K562 (cell line): ENCODE data around the gene B4GALNT2. TPM values are rescaled to one million over a fixed set of nuclear protein-coding genes. Genes with fewer than 3 reads are reported as not detected.

Experiments used
- ATAC-seq: fragments of 200-7000 bp; cut with Tn5 transposase; 3 replicates; pipeline ENCODE4 v1.9.1; 2020; ENCODE audit warnings: moderate library complexity
- BruUV-seq: library from RNA; stranded (reverse); fragments of 400-500 nt; replicated peaks from 2 replicates; lab custom pipeline; 2021; lab: Mats Ljungman, UMichigan
- CTCF ChIA-PET: fragments of 300-600 bp; formaldehyde crosslinking; extraction: SDS; loops from one replicate; lab custom pipeline; 2021; ENCODE audit warnings: low intra/inter-chr PET ratio; lab: Yijun Ruan, JAX
- POLR2A ChIA-PET: fragments of 300-600, 350-650 bp; sonication (Branson Sonifier 250); formaldehyde crosslinking; extraction: SDS; loops from one replicate; lab custom pipeline; 2021; ENCODE audit warnings: antibody characterized with exemption, inconsistent platforms; lab: Yijun Ruan, JAX
- DNase-seq, 4 experiments: peaks; one replicate each; pipeline versions ENCODE4 v3.0.0 to v3.0.0-alpha.2; 2011 to 2018; ENCODE audit warnings: low spot score in 3 of 4, mixed read lengths in 3 of 4; ENCODE audit errors: extremely low read depth in 1 of 4
- FAIRE-seq: peaks from 2 replicates; lab custom pipeline; 2011; peaks lifted over from hg19 to GRCh38; lab: Jason Lieb, UNC
- H2AFZ ChIP-seq: 2 replicates; pipeline ENCODE4 v1.6.0; 2011; ENCODE audit warnings: low read depth, low read length, control low read depth, inconsistent platforms
- H3K27ac ChIP-seq: fragments of 200-600 bp; 3 replicates; pipeline ENCODE4 v1.8.0; 2011; ENCODE audit warnings: low read depth, mild to moderate bottlenecking, control low read depth, inconsistent platforms, low read length, moderate library complexity, mixed read lengths; ENCODE audit errors: extremely low read depth
- H3K27me3 ChIP-seq, 2 experiments: fragments of 300-600 bp in 1 of 2; 2 replicates in 1 of 2; 3 replicates in 1 of 2; pipeline versions ENCODE4 v1.6.0 to v1.8.0; 2011; ENCODE audit warnings: inconsistent platforms in 2 of 2, low read length in 2 of 2, mild to moderate bottlenecking in 1 of 2, mixed read lengths in 1 of 2, moderate library complexity in 1 of 2; ENCODE audit not compliant: control insufficient read depth in 2 of 2, insufficient read depth in 2 of 2
- H3K36me3 ChIP-seq: fragments of 300-600 bp; 3 replicates; pipeline ENCODE4 v1.8.0; 2011; ENCODE audit warnings: mild to moderate bottlenecking, low read length, inconsistent platforms; ENCODE audit not compliant: control insufficient read depth, insufficient read depth
- H3K4me1 ChIP-seq, 2 experiments: fragments of 200-600 bp in 1 of 2; replicated peaks in 1 of 2; 2 replicates in 1 of 2; 3 replicates in 1 of 2; pipeline versions ENCODE4 v1.5.1 to v1.8.0; 2011; ENCODE audit warnings: inconsistent platforms in 2 of 2, low read length in 2 of 2, mild to moderate bottlenecking in 1 of 2, mixed read lengths in 1 of 2, moderate library complexity in 1 of 2; ENCODE audit not compliant: control insufficient read depth in 2 of 2, insufficient read depth in 2 of 2
- H3K4me2 ChIP-seq: 2 replicates; pipeline ENCODE4 v1.6.1; 2011; ENCODE audit warnings: low read length, control low read depth, inconsistent platforms, mixed read lengths; ENCODE audit not compliant: insufficient read depth
- H3K4me3 ChIP-seq: fragments of 200-600 bp; sonication (generic), shearing (Covaris generic); 2 replicates; pipeline ENCODE4 v1.5.1; 2016; ENCODE audit warnings: control low read depth, inconsistent platforms
- H3K79me2 ChIP-seq: fragments of 200-600 bp; 3 replicates; pipeline ENCODE4 v1.8.0; 2011; ENCODE audit warnings: low read length, inconsistent platforms; ENCODE audit not compliant: control insufficient read depth, insufficient read depth
- H3K9ac ChIP-seq, 2 experiments: 2 replicates each; pipeline versions ENCODE4 v1.6.0 to v1.6.1; 2011; ENCODE audit warnings: low read depth in 2 of 2, low read length in 2 of 2, control low read depth in 1 of 2, inconsistent platforms in 1 of 2, mild to moderate bottlenecking in 1 of 2, mixed read lengths in 1 of 2; ENCODE audit not compliant: insufficient read depth in 1 of 2
- H3K9me1 ChIP-seq: one replicate; pipeline ENCODE4 v1.6.0; 2011; ENCODE audit warnings: inconsistent platforms, mild to moderate bottlenecking, low read length, moderate library complexity; ENCODE audit not compliant: control insufficient read depth, insufficient read depth
- H3K9me3 ChIP-seq: replicated peaks from 2 replicates; pipeline ENCODE4 v1.5.1; 2011; ENCODE audit warnings: low read depth, low read length, inconsistent platforms; ENCODE audit not compliant: control insufficient read depth, insufficient read depth
- H4K20me1 ChIP-seq: replicated peaks from 2 replicates; pipeline ENCODE4 v1.6.1; 2011; ENCODE audit warnings: low read length, inconsistent platforms, mixed read lengths; ENCODE audit not compliant: control insufficient read depth, insufficient read depth
- ARHGAP35 ChIP-seq: fragments of 450-650 bp; IDR thresholded peaks from 2 replicates; pipeline ENCODE4 v1.6.1; 2018; ENCODE audit not compliant: partially characterized antibody
- FOXP4 ChIP-seq: sonication (generic); formaldehyde crosslinking; IDR thresholded peaks from 2 replicates; pipeline ENCODE4 v1.8.0; 2022; ENCODE audit warnings: mild to moderate bottlenecking, missing genetic modification reagents, borderline replicate concordance
- MBD2 ChIP-seq: sonication (generic); IDR thresholded peaks from 2 replicates; pipeline ENCODE4 v1.6.1; 2016; ENCODE audit warnings: low read depth, borderline replicate concordance
- PKNOX1 ChIP-seq: fragments of 450-650 bp; IDR thresholded peaks from 2 replicates; pipeline ENCODE4 v1.6.1; 2016
- POLR3G ChIP-seq: IDR thresholded peaks from 2 replicates; pipeline ENCODE4 v1.6.1; 2011; ENCODE audit not compliant: insufficient read length, insufficient replicate concordance; ENCODE audit errors: extremely low read depth
- RFX1 ChIP-seq: fragments of 450-650 bp; IDR thresholded peaks from 2 replicates; pipeline ENCODE4 v1.6.1; 2016; ENCODE audit warnings: mild to moderate bottlenecking, moderate library complexity
- SRSF1 ChIP-seq: fragments of 200-400 bp; formaldehyde crosslinking; IDR thresholded peaks from 2 replicates; pipeline ENCODE4 v1.6.1; 2017; ENCODE audit warnings: mild to moderate bottlenecking, low read depth, low read length, moderate library complexity
- TAF7 ChIP-seq: fragments of 450-650 bp; IDR thresholded peaks from 2 replicates; pipeline ENCODE4 v1.6.1; 2016; ENCODE audit warnings: missing genetic modification characterization, missing compliant biosample characterization
- TCF3 ChIP-seq: sonication (generic); formaldehyde crosslinking; IDR thresholded peaks from 2 replicates; pipeline ENCODE4 v1.4.0; 2020; ENCODE audit warnings: mild to moderate bottlenecking, missing genetic modification reagents
- ZBTB26 ChIP-seq: fragments of 450-650 bp; formaldehyde crosslinking; IDR thresholded peaks from 2 replicates; pipeline ENCODE4 v1.4.0; 2022; ENCODE audit warnings: missing genetic modification characterization
- ZBTB5 ChIP-seq: fragments of 450-650 bp; IDR thresholded peaks from 2 replicates; pipeline ENCODE4 v1.6.1; 2017; ENCODE audit warnings: antibody characterized with exemption
- ZNF146 ChIP-seq: IDR thresholded peaks from one replicate; pipeline ENCODE4 v1.6.1; 2018; ENCODE audit warnings: missing compliant biosample characterization; ENCODE audit not compliant: unreplicated experiment
- ZNF232 ChIP-seq: sonication (generic); formaldehyde crosslinking; IDR thresholded peaks from 2 replicates; pipeline ENCODE4 v1.8.0; 2022; ENCODE audit warnings: mild to moderate bottlenecking, missing genetic modification reagents
- ZNF282 ChIP-seq: sonication (generic); formaldehyde crosslinking; IDR thresholded peaks from 2 replicates; pipeline ENCODE4 v1.8.1; 2023; ENCODE audit warnings: missing genetic modification reagents
- WGBS: fragments of 100-300 bp; shearing (Covaris generic); methylation state at CpG from one replicate; pipeline ENCODE4 v1.1.6; 2016; ENCODE audit warnings: low coverage, mixed read lengths; ENCODE audit not compliant: insufficient coverage; ENCODE audit errors: missing lambda C conversion rate; 5-methylcytosine and 5-hydroxymethylcytosine counted together
- in situ Hi-C: fragments of 300-500 bp; cut with MboI; formaldehyde crosslinking; loops from 4 replicates; pipeline ENCODE4 v1.15.0; 2018; ENCODE audit warnings: inconsistent platforms, mixed read lengths
- intact Hi-C: fragments of 100-400 bp; cut with micrococcal nuclease; formaldehyde crosslinking; loops from 2 replicates; pipeline ENCODE4 v1.14.2; 2022
- polyA plus RNA-seq, 8 experiments: library from polyadenylated mRNA; depleted of rRNA in 4 of 8; stranded (reverse) in 5 of 8; unstranded in 3 of 8; fragments of >200 nt; fragmentation: Nextera tagmentation in 2 of 8; fragmentation: Illumina TruSeq in 1 of 8; extraction: Ambion mirVana in 2 of 8; extraction: Trizol in 1 of 8; gene quantifications; 2 replicates each; pipeline versions ENCODE4 v1.2.1 to v1.2.3, GENCODE V29; 2011 to 2014; ENCODE audit warnings: inconsistent platforms in 1 of 8, missing spikeins in 1 of 8
- total RNA-seq, 7 experiments: library from RNA; depleted of rRNA in 6 of 7; stranded (reverse); fragments of >200 nt in 6 of 7; fragmentation: Illumina TruSeq in 2 of 7; extraction: Trizol in 2 of 7; gene quantifications; 2 replicates each; pipeline versions ENCODE4 v1.2.1 to v1.2.3, GENCODE V29; 2011 to 2021; ENCODE audit warnings: low replicate concordance in 1 of 7

Gene B4GALNT2
- total and polyA plus RNA-seq, 9 of the 15 experiments (the other 6 are each of a cell fraction or from before 2014, with no cell fraction given): not detected

GRCh38 chr17:49209061-49209571 lies 76.5 kb downstream of the B4GALNT2 start:
- ATAC-seq (no peak), FAIRE-seq (no peak), DNase-seq (no peak)
- CTCF ChIA-PET: no interaction called here
- no peak overlapping the region for H2AFZ ChIP-seq
- no peak overlapping the region for H3K4me2 ChIP-seq
- no peaks in the 10 kb centered on the region for H3K79me2 ChIP-seq
- intact Hi-C loops (no loop called here), in situ Hi-C loops (no loop called here)
- no peaks in the 10 kb centered on the region for H3K9me3 ChIP-seq
- no peak for TF ChIP-seq POLR3G
- no peak for TF ChIP-seq ARHGAP35
- TF ChIP-seq SRSF1: no peak
- no peak for TF ChIP-seq ZBTB26 (CRISPR knock-in tag)
- TF ChIP-seq FOXP4 (CRISPR knock-in tag): no peak
- no peak for TF ChIP-seq ZNF282 (CRISPR knock-in tag)
- no peak for TF ChIP-seq TAF7 (tag)
- TF ChIP-seq RFX1: no peak
- TF ChIP-seq TCF3 (CRISPR knock-in tag): no peak
- TF ChIP-seq ZBTB5: no peak
- TF ChIP-seq MBD2: no peak
- no peak for TF ChIP-seq ZNF146 (CRISPR knock-in tag)
- TF ChIP-seq ZNF232 (CRISPR knock-in tag): no peak
- TF ChIP-seq PKNOX1: no peak
- peaks cover 0 to 4% of the 10 kb centered on the region in 2 experiments; a peak in 3 of 5 replicates for H3K4me1 ChIP-seq
- H3K27ac ChIP-seq: no peak overlapping the region; the same call in 2 of the 3 replicates
- no peaks in the 10 kb centered on the region for H4K20me1 ChIP-seq
- peaks cover 40 to 92% of the 10 kb centered on the region in 2 experiments for H3K27me3 ChIP-seq
- H3K9ac ChIP-seq: peak overlapping the region in 1 of 2 experiments; percentile 22; a peak in 1 of 4 replicates
- no TSS peak for BruUV-seq
- POLR2A ChIA-PET: interaction anchor here (1.0 to 1.2 kb wide), 2 partner anchors 15 to 17 kb away, joined by 3 to 4 read pairs; no protein-coding TSS in a partner anchor
- H3K4me3 ChIP-seq: no peak overlapping the region
- H3K36me3 ChIP-seq: no peaks in the 10 kb centered on the region
- 5% methylated on average over 8 of the region's 10 CpGs for WGBS
- no peaks in the 10 kb centered on the region for H3K9me1 ChIP-seq
